Ovary (tissue), 9 donors: ENCODE measurements around the gene DDX25. TPM values are rescaled to one million over a fixed set of nuclear protein-coding genes. Genes with fewer than 3 reads are reported as not detected.

Experiments
- DNase-seq, 5 donors: peaks; one replicate each; pipeline ENCODE4 v3.0.0-alpha.2; 2019 to 2020
- H3K27ac ChIP-seq, 2 donors: fragments of 200-600 bp; one replicate each; pipeline versions ENCODE4 v1.5.1 to v1.8.0; 2019 to 2022
- H3K27me3 ChIP-seq: fragments of 200-600 bp; one replicate; pipeline ENCODE4 v1.8.0; 2022
- H3K36me3 ChIP-seq: fragments of 200-600 bp; sonication (generic); one replicate; pipeline ENCODE4 v1.5.1; 2019
- H3K4me1 ChIP-seq: one replicate; pipeline ENCODE4 v1.8.1; 2013; ENCODE audit warnings: mild to moderate bottlenecking, moderate library complexity; ENCODE audit not compliant: insufficient read depth
- H3K4me3 ChIP-seq: fragments of 200-600 bp; sonication (generic); one replicate; pipeline ENCODE4 v1.5.1; 2017
- H3K9me3 ChIP-seq, 2 donors: fragments of 200-600 bp in 1 of 2; sonication (generic) in 1 of 2; one replicate each; pipeline versions ENCODE4 v1.5.1 to v1.8.1; 2013 to 2019; ENCODE audit warnings: mild to moderate bottlenecking in 1 of 2, moderate library complexity in 1 of 2
- CTCF ChIP-seq, 3 donors: fragments of 450-650 bp in 2 of 3; fragments of 200-600 bp in 1 of 3; IDR thresholded peaks; one replicate each; pipeline versions ENCODE4 v1.5.1 to v1.8.0; 2016 to 2022; ENCODE audit warnings: antibody characterized with exemption in 3 of 3, mild to moderate bottlenecking in 1 of 3
- EP300 ChIP-seq: sonication (generic); formaldehyde crosslinking; IDR thresholded peaks from one replicate; pipeline ENCODE4 v1.6.1; 2017; ENCODE audit warnings: antibody characterized with exemption
- POLR2A ChIP-seq: fragments of 450-650 bp; IDR thresholded peaks from one replicate; pipeline ENCODE4 v1.6.1; 2017; ENCODE audit warnings: antibody characterized with exemption, mild to moderate bottlenecking, moderate library complexity
- WGBS, 3 donors: extraction: QIAGEN DNeasy Blood & Tissue Kit in 1 of 3; methylation state at CpG; one replicate each; pipeline versions ENCODE4 v1.1.5 to v1.1.7; 2013 to 2017; 5-methylcytosine and 5-hydroxymethylcytosine counted together
- intact Hi-C, 4 donors: fragments of 100-400 bp; cut with DNase I; formaldehyde crosslinking; loops; one replicate each; pipeline versions ENCODE4 v1.11.0 to v1.15.1; 2022 to 2023
- polyA plus RNA-seq, 2 donors: library from polyadenylated mRNA; stranded (reverse); fragments of 200-250 nt in 1 of 2; fragments of 350-450 nt in 1 of 2; fragmentation: Illumina TruSeq in 1 of 2; extraction: RNeasy Lipid Tissue Mini Kit (QIAGEN cat#74804) in 1 of 2; gene quantifications; one replicate each; pipeline ENCODE4 v1.2.3, GENCODE V29; 2013 to 2014
- total RNA-seq, 7 donors: library from RNA; depleted of rRNA in 2 of 7; stranded (reverse); fragments of >200 nt in 2 of 7; fragmentation: NEBNext Ultra II Directional in 3 of 7; extraction: Animal tissue kit (Norgen Biotek cat#: 25700) in 3 of 7; gene quantifications; one replicate each; pipeline versions ENCODE4 v1.1.0 to v1.2.4, GENCODE V29; 2016 to 2023
- donor health status: DM: no; HTN: no; CAD: no; lungs with moderate emphysema.
- donor health status: DM: no; HTN: no; CAD: no.
- donor health status: Bipolar disorder and iron deficiency.
- donor health status: DM: yes; HTN: yes; CAD: no.
- donor health status: DM: no; HTN: no; CAD: no.
- donor health status: DM: yes; HTN: yes; CAD: no.

The DDX25 gene
- total and polyA plus RNA-seq, 9 donors: 0.23 to 0.92 (median 0.58) TPM; not detected in 1

- no peaks in the 10 kb centered on the region for H3K36me3 ChIP-seq
- H3K4me3 ChIP-seq: no peak overlapping the region
- no peaks in the 10 kb centered on the region for H3K4me1 ChIP-seq
- WGBS, 3 donors: 3 to 4% (median 3%) methylated on average over 8 of the region's 8 CpGs
- no peaks in the 10 kb centered on the region for H3K27me3 ChIP-seq
- intact Hi-C loops: loop anchor here in 1 of 4 donors (2.0 kb wide), 1 partner anchor 272 kb away; no protein-coding TSS in a partner anchor
- peak; percentile 65 to 82 (median 74) for DNase-seq
- no peak overlapping the region for H3K27ac ChIP-seq
- no peak for TF ChIP-seq EP300
- peak; percentile 66 to 79 (median 73) for TF ChIP-seq CTCF (IDR thresholded peaks at IDR 0.05)
- TF ChIP-seq POLR2A: no peak
- H3K9me3 ChIP-seq: no peaks in the 10 kb centered on the region
Observed at GRCh38 chr11:125923012-125923579, 18.8 kb downstream of the DDX25 start.

GRCh38 chr11:125923633-125924032 lies 19.3 kb downstream of the DDX25 start:
- no peak for DNase-seq

DNA sequence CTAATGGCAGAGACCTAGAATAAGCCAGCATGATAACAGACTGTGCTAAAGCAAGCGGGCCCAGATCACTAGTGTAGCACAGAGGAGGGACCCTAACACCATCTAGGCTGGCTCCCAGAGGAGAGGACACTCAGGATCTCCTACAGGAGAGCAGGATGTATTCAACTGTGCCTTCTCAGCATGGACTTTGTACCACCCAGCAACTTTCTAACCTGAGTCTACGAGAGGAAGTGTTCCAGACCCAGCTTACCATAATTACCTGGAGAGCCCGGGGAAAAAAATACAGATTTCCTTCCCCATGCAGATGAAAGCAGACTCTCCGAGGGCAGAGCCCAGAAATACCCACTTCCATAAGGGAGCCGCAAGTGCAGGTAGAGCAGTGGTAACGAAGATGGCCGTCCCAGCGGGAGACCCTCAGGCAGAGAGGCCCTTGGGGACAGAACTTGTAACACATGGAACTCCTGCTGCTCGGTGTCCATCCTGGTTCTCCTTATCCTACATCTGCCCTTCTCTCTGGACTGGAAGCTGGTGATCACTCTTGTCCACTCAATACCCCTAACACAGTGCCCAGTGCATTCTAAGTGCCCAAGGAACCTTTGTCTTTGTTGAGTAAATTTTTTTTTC lies 20.2 kb downstream of the DDX25 start:
- Histone ChIP-seq H3K4me3 (no peak overlapping the region), H3K9me3 (no peaks in the 10 kb centered on the region), H3K4me1 (no peaks in the 10 kb centered on the region), H3K36me3 (no peaks in the 10 kb centered on the region), H3K27ac (no peak overlapping the region), H3K27me3 (no peaks in the 10 kb centered on the region)
- intact Hi-C loops: loop anchor here in 3 of 4 donors (2.0 to 5.0 kb wide), 3 partner anchors 266 to 268 kb away; no protein-coding TSS in a partner anchor
- WGBS, 3 donors: 90 to 96% (median 95%) methylated on average over 9 of the region's 9 CpGs
- TF ChIP-seq EP300: no peak
- TF ChIP-seq CTCF (IDR thresholded peaks at IDR 0.05): no peak
- TF ChIP-seq POLR2A: no peak
- DNase-seq: no peak

More at GRCh38 chr11:125923633-125924032, 19.3 kb downstream of the DDX25 start:
- H3K9me3 ChIP-seq: no peaks in the 10 kb centered on the region
- no peaks in the 10 kb centered on the region for H3K4me1 ChIP-seq
- H3K36me3 ChIP-seq: no peaks in the 10 kb centered on the region
- H3K27ac ChIP-seq: no peak overlapping the region
- H3K27me3 ChIP-seq: no peaks in the 10 kb centered on the region
- TF ChIP-seq CTCF (IDR thresholded peaks at IDR 0.05) (no peak), POLR2A (no peak), EP300 (no peak)
- intact Hi-C loops: loop anchor here in 3 of 4 donors (2.0 kb wide), 3 partner anchors 267 to 271 kb away; no protein-coding TSS in a partner anchor
- no peak overlapping the region for H3K4me3 ChIP-seq
- 89 to 94% (median 92%) methylated on average over 8 of the region's 8 CpGs for WGBS, 3 donors

GRCh38 chr11:125925247-125925740 lies 21.0 kb downstream of the DDX25 start:
- WGBS, 3 donors: 27 to 47% (median 37%) methylated on average over 6 of the region's 6 CpGs
- DNase-seq: no peak

More at GRCh38 chr11:125925247-125925740, 21.0 kb downstream of the DDX25 start:
- H3K36me3 ChIP-seq: no peaks in the 10 kb centered on the region
- no peaks in the 10 kb centered on the region for H3K9me3 ChIP-seq
- H3K4me1 ChIP-seq: no peaks in the 10 kb centered on the region
- H3K27me3 ChIP-seq: no peaks in the 10 kb centered on the region
- H3K27ac ChIP-seq: no peak overlapping the region
- TF ChIP-seq POLR2A (no peak), CTCF (IDR thresholded peaks at IDR 0.05) (no peak), EP300 (no peak)
- no peak overlapping the region for H3K4me3 ChIP-seq
- intact Hi-C loops: loop anchor here in 3 of 4 donors (2.0 to 5.0 kb wide), 3 partner anchors 266 to 268 kb away; no protein-coding TSS in a partner anchor
